GM12875 (cell line): ENCODE results near the gene SLC49A4.

Experiments used
- H3K4me3 ChIP-seq: one replicate; pipeline ENCODE4 v1.5.1; 2011; ENCODE audit warnings: low read depth, low read length, control low read depth
- CTCF ChIP-seq: IDR thresholded peaks from 2 replicates; pipeline ENCODE4 v1.5.1; 2011; ENCODE audit warnings: low read depth, mild to moderate bottlenecking, control low read depth, inconsistent platforms, low read length, moderate library complexity, borderline replicate concordance; ENCODE audit not compliant: insufficient read depth

SLC49A4 gene

GRCh38 chr3:122858373-122858772, 63.5 kb downstream of the SLC49A4 start:
- no peak for TF ChIP-seq CTCF
- H3K4me3 ChIP-seq: no peak overlapping the region

- H3K4me3 ChIP-seq: no peak overlapping the region
- no peak for TF ChIP-seq CTCF
Observed at GRCh38 chr3:122859021-122859805, 64.3 kb downstream of the SLC49A4 start.

GRCh38 chr3:122862381-122862780, 67.5 kb downstream of the SLC49A4 start:
- no peak overlapping the region for H3K4me3 ChIP-seq
- no peak for TF ChIP-seq CTCF

GRCh38 chr3:122864498-122864897, 69.6 kb downstream of the SLC49A4 start:
- H3K4me3 ChIP-seq: no peak overlapping the region
- no peak for TF ChIP-seq CTCF

GRCh38 chr3:122868322-122868721, 73.5 kb downstream of the SLC49A4 start:
- no peak overlapping the region for H3K4me3 ChIP-seq
- no peak for TF ChIP-seq CTCF

GRCh38 chr3:122873741-122874515, 79.1 kb downstream of the SLC49A4 start:
- no peak for TF ChIP-seq CTCF
- no peak overlapping the region for H3K4me3 ChIP-seq
